ENCODE data around the gene ZNF536.

GRCh38 chr19:30540761-30541160, 168.6 kb downstream of the ZNF536 start:
- no peak for TF ChIP-seq EP300 (IDR thresholded peaks at IDR 0.05)
- no peak for TF ChIP-seq POLR2AphosphoS5 (IDR thresholded peaks at IDR 0.05)
- no peak for TF ChIP-seq CTCF (IDR thresholded peaks at IDR 0.05)
- no peak for TF ChIP-seq POLR2A (IDR thresholded peaks at IDR 0.05)
